ENCODE data around the gene TRAPPC5. TPM values are rescaled to one million over a fixed set of nuclear protein-coding genes. Genes with fewer than 3 reads are reported as not detected.

The TRAPPC5 gene
- total RNA-seq, 2 experiments from 2014 or later, result 91.5 to 150 TPM

DNA sequence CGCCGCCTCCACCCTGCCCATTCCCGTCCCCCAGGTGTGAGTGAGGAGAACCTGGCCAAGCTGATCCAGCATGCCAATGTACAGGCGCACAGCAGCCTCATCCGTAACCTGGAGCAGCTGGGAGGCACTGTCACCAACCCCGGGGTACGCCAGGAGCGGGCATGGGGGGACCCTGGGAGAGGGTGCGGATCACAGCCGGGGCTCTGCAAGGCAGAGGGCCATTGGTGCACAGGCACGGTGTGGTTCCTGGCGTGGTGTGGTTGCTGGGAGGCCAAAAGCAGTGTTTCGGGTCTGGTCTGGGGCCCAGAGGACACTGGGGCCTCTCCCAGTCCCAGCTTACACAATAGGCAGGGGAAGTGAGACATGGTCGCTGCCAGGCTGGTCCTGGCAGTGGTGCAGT is 35.5 kb upstream of the TRAPPC5 start:
- DNase-seq (ENCODE audit: low spot score), result no peak
- intact Hi-C loops (cut with micrococcal nuclease; ENCODE audit: unreplicated experiment), result no loop called here
- H3K27ac ChIP-seq (ENCODE audit: low read depth, low read length, poor library complexity, severe bottlenecking), result no peak overlapping the region
- H3K4me3 ChIP-seq (ENCODE audit: low read depth, low read length, poor library complexity, severe bottlenecking), result no peak overlapping the region
- no peaks in the 10 kb centered on the region for H3K9me2 ChIP-seq (ENCODE audit: insufficient read depth, low read length)
- H3K4me1 ChIP-seq (ENCODE audit: insufficient read depth, low read length, poor library complexity, severe bottlenecking), result no peaks in the 10 kb centered on the region
- H2AFZ ChIP-seq (ENCODE audit: low read length), result no peak overlapping the region
- H3K79me2 ChIP-seq (ENCODE audit: insufficient read depth, low read depth, low read length), result no peaks in the 10 kb centered on the region
- no peaks in the 10 kb centered on the region for H3K36me3 ChIP-seq (ENCODE audit: insufficient read depth, low read length)
- H4K20me1 ChIP-seq (ENCODE audit: insufficient read depth, low read length), result no peaks in the 10 kb centered on the region
- CTCF ChIA-PET (ENCODE audit: unreplicated experiment), result no interaction called here
- BruUV-seq (replicated peaks), result no TSS peak
- no peak for TF ChIP-seq EZH2phosphoT487 (IDR thresholded peaks at IDR 0.05; ENCODE audit: borderline replicate concordance, low read depth, low read length)
- TF ChIP-seq, protein P1, sequence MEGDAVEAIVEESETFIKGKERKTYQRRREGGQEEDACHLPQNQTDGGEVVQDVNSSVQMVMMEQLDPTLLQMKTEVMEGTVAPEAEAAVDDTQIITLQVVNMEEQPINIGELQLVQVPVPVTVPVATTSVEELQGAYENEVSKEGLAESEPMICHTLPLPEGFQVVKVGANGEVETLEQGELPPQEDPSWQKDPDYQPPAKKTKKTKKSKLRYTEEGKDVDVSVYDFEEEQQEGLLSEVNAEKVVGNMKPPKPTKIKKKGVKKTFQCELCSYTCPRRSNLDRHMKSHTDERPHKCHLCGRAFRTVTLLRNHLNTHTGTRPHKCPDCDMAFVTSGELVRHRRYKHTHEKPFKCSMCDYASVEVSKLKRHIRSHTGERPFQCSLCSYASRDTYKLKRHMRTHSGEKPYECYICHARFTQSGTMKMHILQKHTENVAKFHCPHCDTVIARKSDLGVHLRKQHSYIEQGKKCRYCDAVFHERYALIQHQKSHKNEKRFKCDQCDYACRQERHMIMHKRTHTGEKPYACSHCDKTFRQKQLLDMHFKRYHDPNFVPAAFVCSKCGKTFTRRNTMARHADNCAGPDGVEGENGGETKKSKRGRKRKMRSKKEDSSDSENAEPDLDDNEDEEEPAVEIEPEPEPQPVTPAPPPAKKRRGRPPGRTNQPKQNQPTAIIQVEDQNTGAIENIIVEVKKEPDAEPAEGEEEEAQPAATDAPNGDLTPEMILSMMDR (conservative IDR thresholded peaks at IDR 0.05; ENCODE audit: low read length), result no peak
- no peak overlapping the region for H3K4me2 ChIP-seq (ENCODE audit: low read length)
- POLR2A ChIA-PET, result no interaction called here
- no peaks in the 10 kb centered on the region for H3K9me3 ChIP-seq (ENCODE audit: low read length)

DNA sequence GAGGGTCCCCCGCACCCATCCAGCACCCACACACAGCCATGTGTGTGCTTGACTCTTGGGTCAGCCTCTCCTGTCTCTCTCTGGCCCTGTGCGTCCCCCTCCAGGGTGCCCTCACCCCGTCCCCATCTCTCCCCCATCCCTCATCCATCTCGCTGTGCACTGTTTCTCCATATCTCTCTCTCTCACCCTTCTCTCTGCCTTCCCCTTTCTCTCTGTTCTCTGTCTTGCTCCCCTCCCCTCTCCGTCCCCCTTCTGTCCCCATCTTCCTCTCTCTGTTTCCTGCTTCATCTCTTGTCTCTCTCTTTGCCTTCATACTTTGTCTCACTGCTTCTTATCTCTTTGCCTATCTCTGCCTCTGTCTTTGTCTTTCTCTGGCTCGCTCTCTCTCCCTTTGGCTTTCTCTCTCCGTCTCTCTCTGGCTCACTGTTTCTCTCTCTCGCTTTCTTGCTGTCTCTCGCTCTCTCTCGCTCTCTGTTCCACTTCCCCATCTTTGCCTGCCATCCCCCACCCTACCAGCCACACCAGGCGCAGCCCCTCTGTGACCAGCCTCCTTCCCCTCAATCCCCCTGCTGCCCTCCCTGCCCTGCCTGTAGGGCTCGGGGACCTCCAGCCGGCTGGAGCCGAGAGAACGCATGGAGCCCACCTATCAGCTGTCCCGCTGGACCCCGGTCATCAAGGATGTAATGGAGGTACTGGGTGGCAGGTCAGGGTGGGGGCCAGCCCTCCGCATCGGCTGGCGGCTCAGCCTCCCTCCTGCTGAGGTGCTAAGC is 34.8 kb upstream of the TRAPPC5 start:
- POLR2A ChIA-PET, result no interaction called here
- no TSS peak for BruUV-seq (replicated peaks)
- H3K27ac ChIP-seq (ENCODE audit: low read depth, low read length, poor library complexity, severe bottlenecking), result no peak overlapping the region

DNA sequence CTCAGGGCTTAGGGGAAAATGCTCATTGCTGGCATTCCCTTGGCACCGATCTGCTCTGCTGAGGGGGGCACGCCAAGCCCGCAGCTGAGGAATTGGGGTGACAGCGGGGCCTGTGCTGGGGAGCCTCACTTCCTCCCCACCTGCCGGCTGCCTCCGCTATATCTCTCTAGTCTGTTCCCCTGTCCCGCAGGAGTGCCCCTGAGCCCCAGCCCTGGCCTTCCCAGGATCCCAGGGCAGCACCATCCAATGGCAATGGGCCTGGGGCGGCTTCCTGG is 34.3 kb upstream of the TRAPPC5 start:
- intact Hi-C loops (cut with micrococcal nuclease; ENCODE audit: unreplicated experiment), result no loop called here
- BruUV-seq (replicated peaks), result no TSS peak

More for the DNA sequence above, 34.8 kb upstream of the TRAPPC5 start:
- H3K4me2 ChIP-seq (ENCODE audit: low read length), result no peak overlapping the region
- H3K36me3 ChIP-seq (ENCODE audit: insufficient read depth, low read length), result no peaks in the 10 kb centered on the region
- no peaks in the 10 kb centered on the region for H3K4me1 ChIP-seq (ENCODE audit: insufficient read depth, low read length, poor library complexity, severe bottlenecking)
- H3K4me3 ChIP-seq (ENCODE audit: low read depth, low read length, poor library complexity, severe bottlenecking), result no peak overlapping the region
- no peak for DNase-seq (ENCODE audit: low spot score)
- H2AFZ ChIP-seq (ENCODE audit: low read length), result no peak overlapping the region
- no peaks in the 10 kb centered on the region for H3K9me3 ChIP-seq (ENCODE audit: low read length)
- CTCF ChIA-PET (ENCODE audit: unreplicated experiment), result no interaction called here
- H3K9me2 ChIP-seq (ENCODE audit: insufficient read depth, low read length), result no peaks in the 10 kb centered on the region
- H3K79me2 ChIP-seq (ENCODE audit: insufficient read depth, low read depth, low read length), result no peaks in the 10 kb centered on the region
- intact Hi-C loops (cut with micrococcal nuclease; ENCODE audit: unreplicated experiment), result no loop called here
- no peak for TF ChIP-seq EZH2phosphoT487 (IDR thresholded peaks at IDR 0.05; ENCODE audit: borderline replicate concordance, low read depth, low read length)
- TF ChIP-seq, protein P1 (conservative IDR thresholded peaks at IDR 0.05; ENCODE audit: low read length), result no peak
- H4K20me1 ChIP-seq (ENCODE audit: insufficient read depth, low read length), result no peaks in the 10 kb centered on the region

More for the DNA sequence above, 34.3 kb upstream of the TRAPPC5 start:
- H3K4me3 ChIP-seq (ENCODE audit: low read depth, low read length, poor library complexity, severe bottlenecking), result no peak overlapping the region
- no peaks in the 10 kb centered on the region for H3K79me2 ChIP-seq (ENCODE audit: insufficient read depth, low read depth, low read length)
- POLR2A ChIA-PET, result no interaction called here
- no peak for TF ChIP-seq EZH2phosphoT487 (IDR thresholded peaks at IDR 0.05; ENCODE audit: borderline replicate concordance, low read depth, low read length)
- TF ChIP-seq, protein P1 (conservative IDR thresholded peaks at IDR 0.05; ENCODE audit: low read length), result no peak
- CTCF ChIA-PET (ENCODE audit: unreplicated experiment), result no interaction called here
- H3K4me1 ChIP-seq (ENCODE audit: insufficient read depth, low read length, poor library complexity, severe bottlenecking), result no peaks in the 10 kb centered on the region
- DNase-seq (ENCODE audit: low spot score), result no peak
- H3K4me2 ChIP-seq (ENCODE audit: low read length), result no peak overlapping the region
- H3K9me3 ChIP-seq (ENCODE audit: low read length), result no peaks in the 10 kb centered on the region
- no peak overlapping the region for H2AFZ ChIP-seq (ENCODE audit: low read length)
- no peak overlapping the region for H3K27ac ChIP-seq (ENCODE audit: low read depth, low read length, poor library complexity, severe bottlenecking)
- no peaks in the 10 kb centered on the region for H4K20me1 ChIP-seq (ENCODE audit: insufficient read depth, low read length)
- H3K9me2 ChIP-seq (ENCODE audit: insufficient read depth, low read length), result no peaks in the 10 kb centered on the region
- no peaks in the 10 kb centered on the region for H3K36me3 ChIP-seq (ENCODE audit: insufficient read depth, low read length)
